GM23248 (cell line): ENCODE data around the gene PARK7.

Source experiments
- EZH2 ChIP-seq: fragments of 200-600 bp; sonication (generic); IDR thresholded peaks from 2 replicates; pipeline ENCODE4 v1.6.1; 2018; ENCODE audit warnings: antibody characterized with exemption, mild to moderate bottlenecking; ENCODE audit not compliant: insufficient read depth, poor library complexity, severe bottlenecking
- EZH2phosphoT487 ChIP-seq: fragments of 200-600 bp; sonication (generic); IDR thresholded peaks from 2 replicates; pipeline ENCODE4 v1.6.1; 2018; ENCODE audit warnings: antibody characterized with exemption, moderate library complexity, mild to moderate bottlenecking, low read depth; ENCODE audit not compliant: insufficient read depth

DNA sequence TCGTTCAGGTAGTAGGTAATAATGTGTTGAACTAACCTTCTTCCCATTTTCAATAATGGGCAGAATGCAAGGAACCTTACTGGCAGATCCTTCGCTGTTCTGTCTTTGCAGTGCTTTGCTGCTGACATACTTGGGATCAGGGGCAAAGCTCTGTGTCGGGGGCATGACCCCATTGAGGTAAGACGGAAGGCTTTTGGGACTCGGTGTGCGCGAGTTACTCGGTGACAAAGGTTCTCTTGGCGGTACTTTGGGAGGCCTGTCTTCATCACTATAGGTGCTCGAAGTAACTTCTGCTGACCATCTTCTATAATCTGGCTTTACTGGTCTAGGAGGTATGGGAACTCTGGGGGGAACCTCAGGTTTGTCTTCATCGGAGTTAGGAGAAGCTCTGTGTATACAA, 51.9 kb downstream of the PARK7 start:
- TF ChIP-seq EZH2 = no peak
- no peak for TF ChIP-seq EZH2phosphoT487
